Muscle of arm (tissue), 12 donors: Measurements from ENCODE around the gene GLTPD2. TPM values are rescaled to one million over a fixed set of nuclear protein-coding genes. Genes with fewer than 3 reads are reported as not detected.

Source experiments
- DNase-seq: peaks from one replicate; pipeline ENCODE4 v3.0.0-alpha.2; 2013
- polyA plus RNA-seq, 12 donors: library from polyadenylated mRNA; unstranded; fragments of 120-200 nt; gene quantifications; one replicate each; pipeline ENCODE4 v1.2.1, GENCODE V29; 2013; ENCODE audit not compliant: insufficient read length in 12 of 12

GLTPD2 gene
- polyA plus RNA-seq, 12 donors, result 0.35 to 1.1 (median 0.51) TPM; not detected in 2

- no peak for DNase-seq
These were observed 19.1 kb upstream of the GLTPD2 start for GRCh38 chr17:4769628-4770027.

- no peak for DNase-seq
These were observed 17.1 kb upstream of the GLTPD2 start, which contains the start of gene TM4SF5 for GRCh38 chr17:4771519-4772234. TSS of gene TM4SF5 (plus strand) at chr17:4771886. CDS start at chr17:4771923, 37 bp downstream.

GRCh38 chr17:4772235-4772613, 16.5 kb upstream of the GLTPD2 start:
- no peak for DNase-seq

- DNase-seq, result no peak
These were observed 10.6 kb upstream of the GLTPD2 start for GRCh38 chr17:4777969-4778760.

- DNase-seq, result no peak
These were observed 8.3 kb upstream of the GLTPD2 start for GRCh38 chr17:4780325-4780955.

GRCh38 chr17:4782652-4783051, 6.1 kb upstream of the GLTPD2 start:
- DNase-seq, result no peak

GRCh38 chr17:4785311-4786105, 3.3 kb upstream of the GLTPD2 start:
- DNase-seq, result no peak

- no peak for DNase-seq
These were observed 2.7 kb upstream of the GLTPD2 start, which contains the start of gene VMO1 for GRCh38 chr17:4786106-4786511. TSS of gene VMO1 (minus strand) at chr17:4786364. CDS start at chr17:4786352, 12 bp downstream.

- DNase-seq, result no peak
These were observed 2.2 kb upstream of the GLTPD2 start for GRCh38 chr17:4786516-4786915.

- no peak for DNase-seq
These were observed 481 bp upstream of the GLTPD2 start for GRCh38 chr17:4788159-4788806.

GRCh38 chr17:4789701-4789950, 862 bp downstream of the GLTPD2 start:
- no peak for DNase-seq

- DNase-seq, result peak; percentile 91
These were observed 1.4 kb downstream of the GLTPD2 start for GRCh38 chr17:4789951-4790704.

GRCh38 chr17:4790705-4791088, 1.9 kb downstream of the GLTPD2 start:
- DNase-seq, result no peak

- no peak for DNase-seq
These were observed 6.4 kb downstream of the GLTPD2 start for GRCh38 chr17:4795168-4795567.

- no peak for DNase-seq
These were observed 7.8 kb downstream of the GLTPD2 start for GRCh38 chr17:4796552-4796920.

GRCh38 chr17:4800462-4801196, 11.9 kb downstream of the GLTPD2 start:
- no peak for DNase-seq

GRCh38 chr17:4802228-4802627, 13.5 kb downstream of the GLTPD2 start, which contains the start of gene C17orf114:
TSS of gene C17orf114 (minus strand) at chr17:4802328.
- no peak for DNase-seq

- DNase-seq, result no peak
These were observed 17.7 kb downstream of the GLTPD2 start for GRCh38 chr17:4806456-4806776.

- DNase-seq, result peak; percentile 76
These were observed 18.2 kb downstream of the GLTPD2 start, which contains the start of gene PLD2 for GRCh38 chr17:4806777-4807604. TSS of gene PLD2 (plus strand) at chr17:4807152. CDS start at chr17:4807773, 621 bp downstream.
